Measurements from ENCODE around the gene KCNQ5.

KCNQ5 gene

GRCh38 chr6:73123632-73124329 lies 501.9 kb downstream of the KCNQ5 start:
- DNase-seq (ENCODE audit: low spot score) = no peak

- peak; percentile 87 for DNase-seq (ENCODE audit: low spot score)
Measured at GRCh38 chr6:73129653-73130443, 508.0 kb downstream of the KCNQ5 start.

- no peak for DNase-seq (ENCODE audit: low spot score)
Measured at GRCh38 chr6:73131706-73132105, 509.8 kb downstream of the KCNQ5 start.

- peak; percentile 35 for DNase-seq (ENCODE audit: low spot score)
Measured at GRCh38 chr6:73134588-73134987, 512.7 kb downstream of the KCNQ5 start.

GRCh38 chr6:73139681-73140383 lies 518.0 kb downstream of the KCNQ5 start:
- DNase-seq (ENCODE audit: low spot score) = no peak

- no peak for DNase-seq (ENCODE audit: low spot score)
Measured at GRCh38 chr6:73143551-73143950, 521.7 kb downstream of the KCNQ5 start.

GRCh38 chr6:73144516-73144915 lies 522.7 kb downstream of the KCNQ5 start:
- no peak for DNase-seq (ENCODE audit: low spot score)

- DNase-seq (ENCODE audit: low spot score) = no peak
Measured at GRCh38 chr6:73145690-73146089, 523.8 kb downstream of the KCNQ5 start.

GRCh38 chr6:73151732-73152131 lies 529.9 kb downstream of the KCNQ5 start:
- DNase-seq (ENCODE audit: low spot score) = no peak

- no peak for DNase-seq (ENCODE audit: low spot score)
Measured at GRCh38 chr6:73152556-73152955, 530.7 kb downstream of the KCNQ5 start.

GRCh38 chr6:73152966-73153757 lies 531.3 kb downstream of the KCNQ5 start:
- no peak for DNase-seq (ENCODE audit: low spot score)

GRCh38 chr6:73156793-73157767 lies 535.2 kb downstream of the KCNQ5 start:
- no peak for DNase-seq (ENCODE audit: low spot score)

- DNase-seq (ENCODE audit: low spot score) = no peak
Measured at GRCh38 chr6:73157870-73158269, 536.0 kb downstream of the KCNQ5 start.

GRCh38 chr6:73169111-73169510 lies 547.2 kb downstream of the KCNQ5 start:
- DNase-seq (ENCODE audit: low spot score) = no peak

- DNase-seq (ENCODE audit: low spot score) = no peak
Measured at GRCh38 chr6:73169633-73170032, 547.8 kb downstream of the KCNQ5 start.

GRCh38 chr6:73174646-73175045 lies 552.8 kb downstream of the KCNQ5 start:
- DNase-seq (ENCODE audit: low spot score) = no peak

GRCh38 chr6:73176057-73176456 lies 554.2 kb downstream of the KCNQ5 start:
- no peak for DNase-seq (ENCODE audit: low spot score)

- no peak for DNase-seq (ENCODE audit: low spot score)
Measured at GRCh38 chr6:73177221-73177944, 555.5 kb downstream of the KCNQ5 start.

GRCh38 chr6:73180076-73180738 lies 558.3 kb downstream of the KCNQ5 start:
- DNase-seq (ENCODE audit: low spot score) = no peak
